Measurements from ENCODE around the gene CPA2.

The CPA2 gene

DNA sequence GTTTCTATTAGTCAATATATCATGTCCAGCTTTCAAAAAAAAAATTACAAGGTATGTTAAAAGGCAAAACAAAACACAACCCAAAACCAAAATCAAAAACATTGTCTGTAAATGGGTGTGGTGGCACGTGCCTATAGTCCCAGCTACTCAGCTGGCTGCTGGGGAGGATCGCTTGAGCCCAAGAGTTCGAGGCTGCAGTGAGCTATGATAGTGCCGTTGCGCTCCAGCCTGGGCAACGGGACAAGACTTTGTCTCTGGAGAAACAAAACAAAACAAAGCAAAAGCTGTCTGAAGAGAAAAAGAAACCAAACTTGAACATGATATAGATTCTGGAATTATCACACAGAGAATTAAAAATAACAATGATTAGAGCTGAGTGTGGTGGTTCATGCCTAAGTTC lies 67.6 kb downstream of the CPA2 start:
- in situ Hi-C loops (cut with HindIII; ENCODE audit: low pct_ligation_motif_present, low sequenced_read_pairs): no loop called here
- Histone ChIP-seq H3K36me3 (replicated peaks) (no peaks in the 10 kb centered on the region), H3K27ac (no peak overlapping the region), H3K27me3 (replicated peaks) (no peaks in the 10 kb centered on the region), H3K4me3 (ENCODE audit: low read depth, low read length) (no peak overlapping the region)
- TF ChIP-seq, protein P1, sequence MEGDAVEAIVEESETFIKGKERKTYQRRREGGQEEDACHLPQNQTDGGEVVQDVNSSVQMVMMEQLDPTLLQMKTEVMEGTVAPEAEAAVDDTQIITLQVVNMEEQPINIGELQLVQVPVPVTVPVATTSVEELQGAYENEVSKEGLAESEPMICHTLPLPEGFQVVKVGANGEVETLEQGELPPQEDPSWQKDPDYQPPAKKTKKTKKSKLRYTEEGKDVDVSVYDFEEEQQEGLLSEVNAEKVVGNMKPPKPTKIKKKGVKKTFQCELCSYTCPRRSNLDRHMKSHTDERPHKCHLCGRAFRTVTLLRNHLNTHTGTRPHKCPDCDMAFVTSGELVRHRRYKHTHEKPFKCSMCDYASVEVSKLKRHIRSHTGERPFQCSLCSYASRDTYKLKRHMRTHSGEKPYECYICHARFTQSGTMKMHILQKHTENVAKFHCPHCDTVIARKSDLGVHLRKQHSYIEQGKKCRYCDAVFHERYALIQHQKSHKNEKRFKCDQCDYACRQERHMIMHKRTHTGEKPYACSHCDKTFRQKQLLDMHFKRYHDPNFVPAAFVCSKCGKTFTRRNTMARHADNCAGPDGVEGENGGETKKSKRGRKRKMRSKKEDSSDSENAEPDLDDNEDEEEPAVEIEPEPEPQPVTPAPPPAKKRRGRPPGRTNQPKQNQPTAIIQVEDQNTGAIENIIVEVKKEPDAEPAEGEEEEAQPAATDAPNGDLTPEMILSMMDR (IDR thresholded peaks at IDR 0.05; ENCODE audit: low read depth, low read length, missing control alignments): no peak
- DNase-seq: peak; percentile 27

DNA sequence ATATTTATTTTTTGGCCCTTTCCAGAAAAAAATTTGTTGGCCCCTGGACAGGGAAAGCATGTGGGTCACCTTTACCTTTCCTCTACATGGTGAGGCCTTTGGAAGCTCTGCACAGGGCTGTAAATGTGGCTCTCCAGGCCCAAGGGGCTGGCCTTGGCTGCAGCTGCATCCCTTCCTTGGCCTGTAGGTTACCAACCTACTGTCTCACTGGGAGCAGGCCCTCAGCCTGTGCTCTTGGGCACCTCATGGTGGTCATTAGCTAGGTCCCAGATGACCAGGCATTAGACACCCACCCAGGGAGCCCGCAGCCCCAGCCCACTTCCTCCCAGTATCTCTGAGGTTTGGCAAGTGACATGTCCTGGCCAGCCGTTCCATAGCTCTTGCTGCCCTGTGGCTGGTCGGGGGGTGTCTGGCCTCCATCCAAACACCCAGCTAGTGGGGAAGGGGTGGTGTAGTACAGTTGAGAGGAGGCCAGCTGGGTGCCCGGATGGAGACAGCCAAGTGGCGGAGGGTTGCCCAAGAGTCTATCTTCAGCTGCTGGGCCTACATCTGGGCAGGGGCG lies 70.8 kb downstream of the CPA2 start:
- no peaks in the 10 kb centered on the region for H3K36me3 ChIP-seq (replicated peaks)
- DNase-seq: no peak
- TF ChIP-seq, protein P1 (IDR thresholded peaks at IDR 0.05; ENCODE audit: low read depth, low read length, missing control alignments): no peak
- H3K27ac ChIP-seq: no peak overlapping the region
- H3K4me3 ChIP-seq (ENCODE audit: low read depth, low read length): no peak overlapping the region
- in situ Hi-C loops (cut with HindIII; ENCODE audit: low pct_ligation_motif_present, low sequenced_read_pairs): no loop called here
- no peaks in the 10 kb centered on the region for H3K27me3 ChIP-seq (replicated peaks)

DNA sequence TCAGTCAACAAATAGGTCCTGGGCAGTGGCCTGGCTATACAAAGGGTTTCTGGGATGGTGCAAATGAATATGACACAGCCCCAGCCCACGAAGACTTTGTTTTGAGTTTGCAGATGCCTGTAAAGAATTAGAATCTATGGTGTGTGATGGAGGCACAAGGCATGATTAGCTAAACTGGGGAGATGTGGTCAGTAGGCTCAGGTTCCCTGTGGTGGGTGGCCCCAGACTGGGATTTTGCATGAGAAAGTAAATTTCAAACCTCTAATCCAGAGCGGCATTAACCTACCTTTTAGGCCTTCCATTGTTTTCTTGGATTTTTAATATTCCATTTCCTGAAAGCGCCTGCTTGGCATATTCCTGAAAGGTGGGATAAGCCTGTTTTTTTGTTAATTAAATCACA lies 71.6 kb downstream of the CPA2 start:
- TF ChIP-seq, protein P1 (IDR thresholded peaks at IDR 0.05; ENCODE audit: low read depth, low read length, missing control alignments): no peak
- H3K36me3 ChIP-seq (replicated peaks): no peaks in the 10 kb centered on the region

More for the DNA sequence above, 71.6 kb downstream of the CPA2 start:
- no peaks in the 10 kb centered on the region for H3K27me3 ChIP-seq (replicated peaks)
- no peak overlapping the region for H3K4me3 ChIP-seq (ENCODE audit: low read depth, low read length)
- no peak overlapping the region for H3K27ac ChIP-seq
- no peak for DNase-seq
- in situ Hi-C loops (cut with HindIII; ENCODE audit: low pct_ligation_motif_present, low sequenced_read_pairs): no loop called here

Data from brain microvascular endothelial cell (primary cell).